OCI-LY1 (cell line): ENCODE measurements around the gene IFRD2.

Source experiments
- H2AFZ ChIP-seq: fragments of 200-600 bp; sonication (generic), shearing (Covaris generic); 2 replicates; pipeline ENCODE4 v1.6.0; 2014; ENCODE audit warnings: antibody characterized with exemption, mild to moderate bottlenecking, low read length
- H3F3A ChIP-seq: fragments of 200-600 bp; sonication (generic), shearing (Covaris generic); 2 replicates; pipeline ENCODE4 v1.6.0; 2014; ENCODE audit warnings: mild to moderate bottlenecking, antibody characterized with exemption, low read length, moderate library complexity; ENCODE audit not compliant: insufficient read depth
- H3K27ac ChIP-seq: fragments of 200-600 bp; sonication (generic); 2 replicates; pipeline ENCODE4 v1.5.1; 2014; ENCODE audit warnings: low read length, mixed run types, mild to moderate bottlenecking, low read depth; ENCODE audit not compliant: poor library complexity, severe bottlenecking
- H3K27me3 ChIP-seq: fragments of 200-600 bp; sonication (generic); 2 replicates; pipeline ENCODE4 v1.6.0; 2014; ENCODE audit warnings: antibody characterized with exemption, mild to moderate bottlenecking, low read length, moderate library complexity; ENCODE audit not compliant: insufficient read depth
- H3K36me3 ChIP-seq: fragments of 200-600 bp; sonication (generic); 2 replicates; pipeline ENCODE4 v1.6.1; 2014; ENCODE audit warnings: mild to moderate bottlenecking, antibody characterized with exemption, low read length, moderate library complexity, mixed read lengths; ENCODE audit not compliant: insufficient read depth
- H3K4me1 ChIP-seq: fragments of 200-600 bp; sonication (generic); 2 replicates; pipeline ENCODE4 v1.5.1; 2014; ENCODE audit warnings: mild to moderate bottlenecking, low read length, moderate library complexity; ENCODE audit not compliant: insufficient read depth, severe bottlenecking
- H3K4me2 ChIP-seq: fragments of 200-600 bp; sonication (generic), shearing (Covaris generic); 2 replicates; pipeline ENCODE4 v1.6.1; 2014; ENCODE audit warnings: low read length
- H3K4me3 ChIP-seq: fragments of 200-600 bp; sonication (generic); 2 replicates; pipeline ENCODE4 v1.5.1; 2014; ENCODE audit warnings: low read length, low read depth, mild to moderate bottlenecking, mixed read lengths; ENCODE audit not compliant: poor library complexity, severe bottlenecking
- H3K79me2 ChIP-seq: fragments of 200-600 bp; shearing (Covaris generic); 2 replicates; pipeline ENCODE4 v1.6.1; 2016; ENCODE audit warnings: mixed run types, low read length, mixed read lengths; ENCODE audit not compliant: insufficient read depth
- H3K9ac ChIP-seq: fragments of 200-600 bp; sonication (generic), shearing (Covaris generic); 2 replicates; pipeline ENCODE4 v1.6.1; 2014; ENCODE audit warnings: mild to moderate bottlenecking, low read length, mixed read lengths
- H3K9me2 ChIP-seq: fragments of 200-600 bp; sonication (generic), shearing (Covaris generic); 2 replicates; pipeline ENCODE4 v1.6.1; 2014; ENCODE audit warnings: low read depth, mild to moderate bottlenecking, low read length, mixed read lengths
- H3K9me3 ChIP-seq: fragments of 200-600 bp; shearing (Covaris generic); 2 replicates; pipeline ENCODE4 v1.6.1; 2014; ENCODE audit warnings: low read length, mixed read lengths
- H4K20me1 ChIP-seq: fragments of 200-600 bp; sonication (generic), shearing (Covaris generic); 2 replicates; pipeline ENCODE4 v1.6.0; 2016; ENCODE audit warnings: mild to moderate bottlenecking, low read length; ENCODE audit not compliant: insufficient read depth
- CTCF ChIP-seq: fragments of 200-600 bp; sonication (generic), shearing (Covaris generic); IDR thresholded peaks from 2 replicates; pipeline ENCODE4 v1.5.1; 2017; ENCODE audit warnings: mild to moderate bottlenecking, antibody characterized with exemption, low read length, moderate library complexity, mixed read lengths
- EZH2 ChIP-seq: fragments of 200-600 bp; sonication (generic), shearing (Covaris generic); IDR thresholded peaks from 2 replicates; pipeline ENCODE4 v1.8.0; 2017; ENCODE audit warnings: borderline replicate concordance, mixed run types, mild to moderate bottlenecking, antibody characterized with exemption, low read length, moderate library complexity, mixed read lengths

Gene IFRD2

GRCh38 chr3:50293079-50293801, 1.0 kb upstream of the IFRD2 start:
- H3K9me3 ChIP-seq, result no peaks in the 10 kb centered on the region
- H3K4me2 ChIP-seq, result peak overlapping the region; percentile 83
- no peaks in the 10 kb centered on the region for H4K20me1 ChIP-seq
- H2AFZ ChIP-seq, result no peak overlapping the region
- TF ChIP-seq CTCF, result no peak
- no peak for TF ChIP-seq EZH2
- peaks cover 25% of the 10 kb centered on the region for H3K36me3 ChIP-seq
- peak overlapping the region; percentile 99 for H3K4me3 ChIP-seq
- no peaks in the 10 kb centered on the region for H3K9me2 ChIP-seq
- H3K27me3 ChIP-seq, result no peaks in the 10 kb centered on the region
- H3K27ac ChIP-seq, result peak overlapping the region; percentile 50
- no peaks in the 10 kb centered on the region for H3F3A ChIP-seq
- H3K9ac ChIP-seq, result peak overlapping the region; percentile 81
- H3K79me2 ChIP-seq, result peaks cover 10% of the 10 kb centered on the region
- peaks cover 22% of the 10 kb centered on the region for H3K4me1 ChIP-seq

GRCh38 chr3:50290161-50290641, 2.0 kb downstream of the IFRD2 start:
- 0 out of 2 replicates have a peak overlapping the region, but pooled peaks have one; percentile 95 for H3K4me2 ChIP-seq
- H3K79me2 ChIP-seq, result peaks cover 10% of the 10 kb centered on the region
- H3K4me3 ChIP-seq, result peak overlapping the region; percentile 99
- H3K4me1 ChIP-seq, result peaks cover 19% of the 10 kb centered on the region
- no peaks in the 10 kb centered on the region for H3K9me2 ChIP-seq
- H4K20me1 ChIP-seq, result no peaks in the 10 kb centered on the region
- TF ChIP-seq CTCF, result no peak
- TF ChIP-seq EZH2, result no peak
- H3F3A ChIP-seq, result no peaks in the 10 kb centered on the region
- H3K9me3 ChIP-seq, result no peaks in the 10 kb centered on the region
- no peak overlapping the region for H3K27ac ChIP-seq
- no peak overlapping the region for H2AFZ ChIP-seq
- H3K36me3 ChIP-seq, result peaks cover 50% of the 10 kb centered on the region
- no peaks in the 10 kb centered on the region for H3K27me3 ChIP-seq
- H3K9ac ChIP-seq, result no peak overlapping the region

GRCh38 chr3:50289130-50289529, 3.1 kb downstream of the IFRD2 start:
- H3F3A ChIP-seq, result no peaks in the 10 kb centered on the region
- peaks cover 50% of the 10 kb centered on the region for H3K36me3 ChIP-seq
- H4K20me1 ChIP-seq, result no peaks in the 10 kb centered on the region
- H3K4me2 ChIP-seq, result no peak overlapping the region
- peaks cover 10% of the 10 kb centered on the region for H3K79me2 ChIP-seq
- no peaks in the 10 kb centered on the region for H3K9me2 ChIP-seq
- no peak overlapping the region for H3K4me3 ChIP-seq
- H3K9ac ChIP-seq, result no peak overlapping the region
- H3K9me3 ChIP-seq, result no peaks in the 10 kb centered on the region
- H3K27me3 ChIP-seq, result no peaks in the 10 kb centered on the region
- no peak overlapping the region for H3K27ac ChIP-seq
- H3K4me1 ChIP-seq, result peaks cover 19% of the 10 kb centered on the region
- no peak overlapping the region for H2AFZ ChIP-seq
- TF ChIP-seq CTCF (no peak), EZH2 (no peak)
